HG02623 (cell line): ENCODE measurements around the gene RAB11FIP5.

Source experiments
- ATAC-seq: cut with Tn5 transposase; IDR thresholded peaks from one replicate; pipeline ENCODE4 v1.9.1; 2021; ENCODE audit warnings: moderate library complexity; ENCODE audit not compliant: unreplicated experiment

The RAB11FIP5 gene

DNA sequence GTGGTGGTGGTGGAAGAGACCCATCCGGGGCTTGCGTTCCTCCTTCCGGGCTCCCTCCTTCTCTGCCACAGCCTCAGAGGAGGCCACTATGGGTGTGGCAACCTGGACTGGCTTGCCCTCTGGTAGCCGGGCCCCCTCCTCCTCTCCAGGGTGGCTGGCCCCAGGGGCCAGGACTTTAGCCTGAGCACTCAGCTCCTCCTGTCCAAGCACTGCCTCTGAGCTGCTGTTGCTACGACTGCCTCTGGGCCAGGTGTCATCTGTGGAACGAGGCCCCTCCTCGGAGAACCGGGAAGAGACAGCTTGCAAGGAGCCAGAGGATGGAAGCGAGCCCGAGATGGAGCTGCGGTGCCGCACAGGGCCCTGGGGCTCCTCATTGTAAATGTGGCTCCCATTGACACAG is 24.5 kb downstream of the RAB11FIP5 start:
- no peak for ATAC-seq

DNA sequence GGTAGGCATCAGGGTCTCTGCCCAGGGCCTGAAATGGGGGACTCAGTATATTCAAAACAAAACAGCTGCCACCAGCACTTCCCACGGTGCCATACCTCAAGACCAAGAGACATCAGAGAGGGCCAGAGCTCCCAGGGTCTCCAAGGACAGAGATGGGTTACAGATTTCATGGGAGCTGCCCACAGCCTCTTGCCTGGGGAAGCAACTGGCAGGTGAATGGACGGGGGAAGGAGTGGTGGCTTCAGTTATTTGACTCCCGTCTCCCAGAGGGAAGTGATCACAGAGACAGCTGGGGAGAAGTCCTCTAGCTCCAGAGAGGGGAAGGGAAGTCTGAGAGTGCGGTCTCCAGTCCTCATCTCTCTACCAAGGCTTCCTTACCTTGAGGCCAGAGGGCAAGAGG is 25.4 kb downstream of the RAB11FIP5 start:
- no peak for ATAC-seq

DNA sequence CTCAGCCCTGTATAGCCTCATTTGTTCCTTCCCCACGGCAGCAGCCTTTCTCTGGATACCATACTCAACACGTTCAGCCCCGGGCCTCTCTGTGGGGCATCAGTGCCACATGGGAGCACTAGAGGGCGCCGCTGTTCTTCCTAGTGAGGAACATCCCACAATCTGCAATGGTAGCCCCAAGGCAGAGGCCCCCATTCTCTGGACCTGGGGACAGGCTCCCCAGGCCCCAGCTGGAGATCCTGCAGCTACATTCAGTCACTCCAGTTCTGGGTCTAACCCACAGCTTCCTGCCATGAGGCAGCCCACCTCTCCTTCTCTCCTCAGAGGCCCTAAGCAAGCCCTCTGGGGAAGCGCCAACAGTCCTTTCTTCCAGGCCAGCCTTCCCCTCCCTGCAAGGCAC is 27.1 kb downstream of the RAB11FIP5 start:
- ATAC-seq, result peak; percentile 84

DNA sequence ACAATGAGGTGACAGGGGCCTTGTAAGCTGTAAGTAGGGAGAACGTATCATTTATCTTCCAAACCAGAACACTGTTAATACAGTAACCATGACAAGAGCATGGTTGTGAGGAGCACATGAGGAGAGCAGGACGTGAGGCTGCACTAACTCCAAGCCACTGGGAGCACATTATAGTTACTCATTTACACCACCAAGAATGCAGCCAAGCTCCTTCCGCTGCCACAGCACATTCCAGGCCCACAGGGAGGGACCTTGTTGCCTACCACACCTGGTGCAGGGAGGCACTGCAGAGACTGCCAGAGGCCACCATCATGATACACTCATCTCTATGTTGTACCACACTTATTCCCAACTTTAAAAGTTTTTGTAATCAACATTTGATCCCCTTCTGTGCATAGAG is 27.8 kb downstream of the RAB11FIP5 start:
- ATAC-seq, result no peak

DNA sequence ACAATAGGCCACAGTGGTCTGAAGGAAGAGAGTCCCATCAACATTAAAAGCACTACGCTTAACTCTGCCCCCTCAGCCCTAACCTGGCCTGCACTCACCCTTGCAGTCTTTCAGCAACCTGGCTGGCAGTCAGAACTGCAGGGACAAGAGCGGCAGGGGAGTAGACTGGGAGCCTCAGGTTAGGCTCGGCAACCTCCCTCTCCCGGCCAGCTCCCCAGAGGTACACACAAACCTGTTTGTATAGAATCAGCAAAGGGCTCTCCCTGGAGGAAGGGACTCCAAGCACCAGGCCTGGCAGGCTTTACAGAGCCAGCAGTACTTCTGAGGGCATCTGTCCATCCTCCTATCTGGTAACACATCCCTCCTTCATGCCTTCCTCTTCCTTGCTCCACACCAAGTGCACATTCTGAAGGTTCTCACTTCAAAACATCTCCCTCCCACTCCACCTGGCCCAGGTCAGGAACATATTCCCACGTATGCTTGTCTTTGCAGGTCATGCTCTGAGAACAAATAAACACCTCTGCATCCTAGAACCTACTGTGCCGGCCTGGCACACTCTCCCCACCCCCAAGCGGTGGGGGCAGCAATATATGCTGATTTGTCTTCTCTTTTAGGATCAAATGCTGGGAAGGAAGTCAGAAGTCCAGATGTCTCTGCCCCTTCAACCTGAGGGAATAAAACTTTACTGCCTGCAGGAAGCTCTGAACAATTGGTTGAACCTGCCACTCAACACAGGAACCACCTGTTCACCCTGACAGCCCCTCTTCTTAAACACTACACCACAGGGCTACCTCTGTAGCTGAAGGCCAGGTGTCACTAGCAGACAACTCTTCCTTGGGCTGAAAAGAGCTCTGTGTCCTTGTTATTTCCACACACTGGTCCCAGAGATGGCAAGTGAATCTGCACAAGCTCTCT is 28.6 kb downstream of the RAB11FIP5 start:
- ATAC-seq, result no peak

DNA sequence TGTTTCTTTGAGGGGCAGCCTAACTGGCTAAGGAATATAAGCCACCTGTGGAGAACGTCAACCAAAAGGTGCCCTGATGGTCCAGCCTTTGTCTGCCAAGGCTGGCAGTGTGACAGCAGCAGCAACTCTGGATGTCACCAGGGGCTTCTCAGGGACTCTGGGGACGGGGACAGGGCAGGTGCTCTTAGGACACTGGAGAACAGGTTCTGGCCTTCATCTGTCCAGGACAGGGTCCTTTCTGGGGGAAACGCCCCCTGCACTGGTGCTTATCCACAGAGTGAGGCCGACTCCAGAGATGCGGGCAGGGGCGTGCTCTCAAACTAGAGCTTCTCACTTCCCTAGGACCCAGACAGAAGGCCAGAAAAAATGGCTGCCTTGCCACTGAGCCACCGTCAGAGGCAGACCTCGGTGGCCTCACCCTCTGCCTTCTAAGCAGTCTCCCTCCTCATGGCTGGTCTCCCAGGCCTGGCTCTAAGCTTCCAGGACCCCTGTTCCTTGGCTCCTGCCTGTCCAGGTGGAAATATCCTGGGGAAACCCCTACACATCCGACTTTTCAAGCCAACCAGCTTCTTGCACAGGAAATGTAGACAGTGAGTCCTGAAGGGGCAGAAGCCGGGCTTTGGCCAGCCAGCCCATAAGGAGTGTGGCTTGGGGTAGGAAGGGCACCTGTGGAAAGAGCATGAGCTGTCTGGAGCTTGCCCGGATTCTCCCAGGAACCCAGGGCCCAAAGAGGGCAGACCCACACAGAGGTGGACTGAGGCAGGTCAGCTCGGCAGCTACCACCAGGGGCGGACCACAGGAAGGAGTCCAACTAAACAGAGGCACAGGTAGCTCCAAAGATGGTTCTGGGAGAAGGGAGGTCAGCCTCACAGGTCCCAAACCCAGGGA is 30.0 kb downstream of the RAB11FIP5 start:
- ATAC-seq, result no peak

DNA sequence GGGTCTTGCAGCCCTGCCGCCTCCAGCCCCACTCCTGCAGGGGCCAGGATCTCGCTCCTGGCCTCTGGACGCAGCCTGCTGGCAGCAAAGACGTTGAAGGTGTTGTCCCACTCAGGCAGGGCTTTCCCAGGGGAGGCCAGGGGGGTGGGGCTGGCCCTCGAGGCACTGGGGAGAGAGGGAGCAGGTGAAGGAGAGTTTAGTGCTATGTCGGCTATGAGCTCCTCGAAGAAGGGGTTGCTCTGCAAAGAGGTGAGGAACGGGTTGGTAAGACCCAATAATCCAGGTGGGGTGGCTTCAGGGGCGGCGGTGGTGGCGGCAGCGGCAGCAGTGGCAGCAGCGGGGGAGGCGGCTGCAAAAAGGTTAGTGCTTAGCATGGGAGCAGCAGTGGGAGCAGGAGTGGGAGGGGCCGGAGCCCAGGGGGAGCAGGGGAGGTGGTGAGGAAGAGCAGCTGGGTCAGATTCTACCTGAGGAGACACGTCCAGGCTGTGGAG is 31.5 kb downstream of the RAB11FIP5 start:
- ATAC-seq, result no peak

DNA sequence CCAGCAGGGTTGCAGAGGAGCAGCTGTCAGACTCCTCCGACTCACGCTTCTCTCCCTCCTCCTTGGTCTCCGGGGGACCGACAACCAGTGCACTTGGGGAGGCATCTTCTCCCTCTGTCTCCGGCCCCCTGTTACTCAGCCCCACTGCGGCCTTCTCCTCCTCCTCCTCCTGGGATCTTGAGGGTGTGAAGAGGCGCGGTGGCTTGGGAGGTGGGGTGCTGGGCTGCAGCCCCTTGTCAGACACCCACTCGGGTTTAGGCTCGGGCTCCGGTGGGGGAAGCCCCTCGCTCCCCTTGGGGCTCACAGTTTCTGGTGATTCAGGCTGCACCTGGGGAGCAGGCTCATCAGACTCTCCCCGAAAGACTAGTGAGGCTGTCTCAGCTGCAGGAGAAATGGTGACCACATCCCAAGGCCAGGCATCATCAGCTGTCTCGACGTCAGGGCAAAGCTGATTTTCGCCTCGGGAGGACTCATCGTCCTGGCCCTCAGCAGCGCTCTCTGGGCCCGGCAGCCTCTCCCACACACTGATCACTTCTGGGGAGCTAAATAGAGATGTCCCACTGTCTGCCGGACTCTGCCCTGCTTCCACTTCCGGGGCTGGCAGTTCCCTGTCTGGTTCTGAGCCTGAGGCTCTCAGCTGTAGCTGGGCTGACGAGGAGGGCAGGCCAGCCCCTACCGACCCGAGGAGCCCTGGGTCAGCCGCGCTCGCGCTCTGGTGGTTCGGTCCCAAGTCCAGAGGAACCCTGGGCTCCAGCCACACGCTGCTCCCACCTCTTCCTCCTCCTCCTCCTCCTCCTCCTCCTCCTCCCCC is 32.2 kb downstream of the RAB11FIP5 start:
- ATAC-seq, result no peak

DNA sequence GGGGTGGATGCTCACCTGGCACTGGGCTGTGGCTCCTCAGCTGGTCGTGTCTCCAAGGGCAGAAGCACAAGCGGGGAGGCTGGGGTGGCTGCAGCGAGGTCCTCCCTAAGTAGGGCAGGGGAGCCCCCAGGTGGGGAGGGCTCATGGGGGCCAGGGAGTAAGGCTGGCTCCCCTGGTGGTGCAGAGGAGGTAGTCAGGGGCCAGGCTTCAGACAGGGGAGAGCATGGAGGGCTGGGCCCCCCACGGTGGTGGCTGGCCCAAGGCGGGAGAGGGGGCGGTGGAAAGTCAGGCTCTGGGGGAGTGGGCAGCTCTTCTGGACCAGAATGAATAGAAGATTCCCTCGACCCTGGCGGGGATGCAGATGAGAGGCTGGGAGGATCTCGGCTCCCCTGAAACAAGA is 33.1 kb downstream of the RAB11FIP5 start:
- no peak for ATAC-seq

DNA sequence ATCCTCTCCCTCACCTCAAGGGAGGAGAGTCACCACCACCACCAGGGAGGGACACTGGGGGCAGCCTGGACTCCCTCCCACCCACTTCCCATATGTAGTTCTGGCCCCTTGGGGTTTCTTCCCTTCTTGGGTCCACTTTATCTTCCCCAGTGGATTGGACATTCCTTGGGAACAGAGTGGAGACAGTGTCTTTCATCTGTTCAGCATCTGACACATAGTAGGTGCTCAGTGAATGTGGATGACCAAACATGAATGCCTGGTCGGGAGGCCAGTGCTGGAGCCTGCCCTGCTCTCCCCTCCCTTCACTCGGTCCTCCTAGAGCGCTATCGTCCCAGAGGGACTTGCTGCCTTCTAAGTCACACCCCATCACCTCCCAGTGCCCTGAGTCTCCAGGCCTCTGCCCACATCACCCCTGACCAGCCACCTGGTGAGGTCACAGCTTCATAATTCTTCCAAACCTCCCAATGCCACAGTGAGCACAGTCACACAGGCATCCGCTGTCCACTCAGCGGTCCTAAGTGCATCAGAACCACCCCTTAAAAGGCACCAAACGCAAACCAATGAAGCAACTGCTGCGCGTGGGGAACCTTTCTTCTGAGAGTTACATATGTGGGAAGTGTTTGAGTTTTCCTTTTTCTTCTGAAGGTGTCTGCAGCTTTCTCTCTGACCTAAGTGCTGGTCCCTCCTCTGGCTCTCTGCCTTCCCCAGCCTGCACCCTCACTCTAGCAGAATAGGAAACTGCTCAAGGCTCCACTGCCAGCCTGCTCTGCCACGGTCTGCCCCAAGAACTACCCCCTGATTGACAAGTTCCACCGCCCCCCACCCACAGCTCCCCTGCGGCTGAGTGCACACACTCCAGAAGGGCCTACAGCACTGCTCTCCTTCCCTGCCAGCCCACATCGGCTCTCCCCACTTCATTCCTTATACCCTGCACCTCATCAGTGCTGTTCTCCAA is 34.0 kb downstream of the RAB11FIP5 start:
- no peak for ATAC-seq

DNA sequence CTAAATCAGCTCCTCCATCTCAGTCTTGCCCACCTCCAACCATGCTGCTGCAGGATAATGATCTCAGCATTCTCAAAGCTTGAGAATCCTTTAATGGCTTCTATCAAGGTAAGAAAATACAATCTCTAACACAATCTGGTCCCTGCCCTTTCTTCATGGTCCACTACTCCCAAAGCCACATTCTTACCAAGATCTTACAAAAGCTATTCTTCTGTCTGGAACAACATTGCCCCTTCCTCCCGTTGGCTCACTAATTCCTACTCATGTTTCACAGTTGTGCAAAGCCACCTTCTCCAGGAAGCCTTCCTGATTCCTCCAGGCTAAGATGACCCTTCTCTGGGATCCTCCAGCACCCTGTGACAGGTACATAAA is 35.3 kb downstream of the RAB11FIP5 start:
- no peak for ATAC-seq

DNA sequence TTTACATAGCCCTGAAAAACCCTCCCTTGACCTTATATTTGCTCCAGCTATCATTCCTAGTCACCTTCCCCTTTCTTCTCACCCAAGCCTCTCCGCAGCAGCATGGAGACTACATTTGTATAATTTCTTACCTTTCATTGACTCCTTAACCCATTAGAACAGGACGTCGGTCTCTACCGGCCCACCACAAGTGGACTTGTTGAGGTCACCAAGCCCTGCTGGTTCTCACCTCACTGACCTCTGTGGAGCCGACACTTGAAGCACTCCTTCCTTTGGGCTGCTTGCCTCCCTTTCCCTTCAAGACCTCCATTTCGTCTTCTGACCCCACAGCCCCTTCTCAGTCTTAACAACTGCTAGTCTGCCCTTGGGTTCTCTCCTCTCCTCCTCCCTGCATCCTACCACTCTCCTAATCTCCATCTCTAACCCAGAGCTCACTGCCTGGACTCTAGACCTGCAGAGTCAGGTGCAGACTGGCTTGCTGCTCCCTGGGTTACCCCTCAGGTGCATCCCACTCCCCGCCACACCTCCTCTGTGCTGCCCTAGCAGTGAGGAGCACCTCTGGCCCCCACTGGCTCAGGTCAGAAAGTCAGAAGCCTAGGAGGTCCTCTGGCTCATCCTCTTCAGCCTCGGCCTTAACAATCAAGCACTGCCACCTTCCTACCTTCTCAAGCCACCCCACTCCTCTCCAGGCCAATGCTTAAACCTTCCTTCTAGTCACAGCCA is 35.9 kb downstream of the RAB11FIP5 start:
- no peak for ATAC-seq

DNA sequence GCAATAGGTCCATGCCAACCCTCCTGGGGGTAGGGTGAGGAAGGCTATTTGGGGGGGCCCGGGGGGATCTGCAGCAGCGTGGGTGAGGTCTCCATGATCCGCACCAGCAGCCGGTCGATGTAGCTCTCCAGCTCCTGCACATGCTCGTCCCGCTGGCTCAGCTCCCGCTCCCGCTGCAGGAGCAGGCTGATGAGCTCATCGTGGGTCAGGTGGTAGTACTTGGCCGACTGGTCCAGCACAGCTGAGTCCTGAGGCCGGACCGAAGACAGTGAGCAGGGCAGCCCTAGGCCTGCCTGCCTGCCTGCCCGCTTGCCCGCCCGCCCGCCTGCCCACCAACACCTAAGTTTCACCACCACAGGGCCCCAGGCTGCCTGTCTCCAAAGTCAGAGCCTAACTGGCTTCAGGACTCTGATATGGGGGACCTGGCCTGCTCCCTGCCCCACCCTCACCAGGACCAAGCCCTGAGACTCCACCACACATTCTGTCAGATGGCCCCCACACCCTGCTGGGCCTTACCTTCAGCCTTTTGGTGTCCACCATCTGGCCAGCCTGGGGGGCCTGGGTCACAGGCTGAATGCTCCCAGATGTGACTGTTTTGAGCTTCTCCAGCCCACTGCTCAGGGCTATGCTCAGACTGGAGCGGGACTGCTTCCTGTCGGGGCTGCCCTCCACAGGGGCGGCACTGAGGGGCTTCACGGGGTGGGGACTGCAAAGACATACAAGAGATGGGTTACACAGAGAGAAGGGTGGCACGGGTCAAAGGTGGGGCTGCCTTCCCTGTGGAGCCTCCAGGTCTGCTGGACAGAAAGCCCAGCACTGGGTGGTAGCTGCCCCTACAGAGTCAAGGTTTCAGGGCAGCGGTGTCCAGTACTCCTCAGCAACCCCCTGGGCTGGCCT is 37.0 kb downstream of the RAB11FIP5 start:
- ATAC-seq, result no peak

DNA sequence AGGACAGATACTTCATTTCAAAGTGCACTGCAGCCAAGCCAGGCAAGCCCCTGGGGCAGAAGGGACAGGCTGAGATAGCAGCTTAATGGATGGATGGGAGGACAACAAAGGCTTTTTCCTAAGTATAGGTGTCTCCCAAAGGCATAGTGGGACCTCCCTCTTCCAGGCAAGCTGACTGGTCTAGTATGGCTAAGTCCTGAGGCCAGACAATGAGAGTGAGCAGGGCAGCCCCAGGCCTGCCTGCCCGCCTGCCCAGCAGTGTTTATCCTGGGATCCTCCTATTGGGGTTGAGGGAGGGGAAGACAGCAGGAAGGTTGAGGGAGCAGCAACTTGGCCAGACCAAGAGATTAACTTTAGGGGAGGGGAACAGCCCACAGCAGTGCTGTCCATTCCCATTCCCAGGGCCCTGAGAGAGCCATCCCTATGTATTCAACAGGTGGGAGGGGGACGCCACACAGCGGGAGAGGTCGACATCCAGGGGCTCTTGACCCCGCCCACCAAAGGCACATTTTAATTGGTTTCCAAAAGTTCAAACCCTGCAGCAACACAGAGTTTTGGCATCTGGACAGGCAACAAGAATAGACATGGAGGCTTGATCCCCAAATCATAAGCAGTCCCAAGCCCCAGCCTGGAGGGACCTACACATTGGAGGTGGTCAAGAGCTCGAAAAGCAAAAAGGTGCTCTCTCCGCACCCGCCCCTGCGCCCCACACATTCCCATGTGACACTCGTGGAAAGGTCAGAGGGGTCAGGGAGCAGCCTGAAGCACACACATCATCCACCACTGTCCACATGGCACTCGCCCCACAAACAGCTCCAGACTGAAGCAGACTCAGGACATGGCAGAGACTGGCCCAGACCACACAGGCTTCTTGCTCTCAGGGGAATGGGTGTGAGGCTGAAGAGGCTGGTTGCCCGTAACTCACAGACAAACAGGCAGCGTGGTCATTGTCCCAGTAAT is 38.4 kb downstream of the RAB11FIP5 start:
- no peak for ATAC-seq

DNA sequence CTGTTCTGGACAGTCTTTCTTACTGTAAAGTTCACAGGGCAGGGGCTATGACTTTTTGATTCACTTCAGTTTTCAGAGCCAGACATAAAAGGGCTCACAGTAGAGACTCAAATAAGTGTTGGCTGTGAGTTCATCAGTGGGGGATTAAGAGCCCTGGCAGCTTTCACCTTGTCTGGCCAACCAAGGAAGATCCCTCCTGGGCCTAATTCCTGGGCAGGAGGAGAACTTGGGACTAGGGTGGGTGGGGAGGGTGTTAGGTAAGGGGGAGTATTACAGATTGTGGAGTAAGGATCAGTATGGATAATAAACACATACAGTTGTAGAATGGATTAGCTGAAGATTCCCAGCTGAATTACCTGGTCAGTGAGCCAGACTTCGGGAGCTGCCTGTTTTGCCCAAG is 40.3 kb downstream of the RAB11FIP5 start:
- no peak for ATAC-seq

DNA sequence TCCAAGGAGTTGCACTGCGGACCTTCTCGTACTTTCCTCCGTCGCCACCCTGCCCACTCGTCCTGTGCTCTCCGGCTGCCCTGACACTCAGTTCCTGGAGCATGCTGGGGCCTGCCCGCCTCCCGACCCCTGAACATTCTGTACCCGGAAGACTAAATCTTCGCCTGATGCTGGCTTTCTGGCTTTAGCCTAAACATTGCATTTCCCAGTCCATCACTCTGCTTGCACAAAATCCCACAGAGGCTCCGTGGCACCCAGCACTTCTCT is 40.7 kb downstream of the RAB11FIP5 start:
- ATAC-seq, result no peak

DNA sequence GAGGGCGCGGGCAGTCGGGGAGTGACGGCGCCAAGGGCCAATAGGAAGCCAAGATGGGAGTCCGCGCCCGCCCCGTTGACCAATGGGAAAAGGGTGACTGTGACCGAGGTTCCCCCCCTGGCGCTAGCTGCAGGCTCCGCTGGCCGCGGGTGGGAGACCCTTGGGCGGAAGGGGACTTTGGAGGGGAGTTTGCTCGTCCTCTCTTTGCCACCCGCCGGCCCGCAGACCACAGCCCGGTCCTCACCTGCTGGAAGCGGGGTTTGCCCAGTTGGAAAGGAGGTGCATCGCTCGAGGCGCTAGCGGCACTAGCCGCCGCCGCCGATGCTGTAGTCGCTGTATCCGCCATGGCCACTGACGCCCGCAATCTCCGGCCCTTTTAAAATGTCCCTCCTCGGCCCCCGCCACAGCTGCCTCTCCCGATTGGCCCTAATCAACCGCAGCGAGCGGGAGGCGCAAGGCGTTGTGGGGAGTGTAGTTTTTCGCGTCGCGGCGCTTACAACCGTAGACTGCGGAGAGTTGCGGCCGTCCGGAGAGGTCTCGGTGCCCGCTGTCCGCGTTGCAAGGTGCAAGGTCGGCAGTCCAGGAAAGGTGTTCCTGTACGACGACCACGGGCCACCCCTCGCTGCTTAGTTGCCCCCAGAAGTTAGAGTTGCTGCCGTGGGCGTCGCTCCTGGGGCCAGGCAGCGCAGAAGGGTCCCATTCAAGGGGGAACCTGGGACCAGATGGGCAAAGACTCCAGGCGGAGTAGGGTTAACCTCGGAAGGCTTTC is 41.2 kb downstream of the RAB11FIP5 start, which contains the start of gene SFXN5:
Gene SFXN5 (minus strand): TSS at position 353 of the 769 bp plus-strand sequence. CDS start 7 bp downstream, at position 346.
- ATAC-seq, result peak; percentile 93
